ENCODE measurements around the gene SYNE2.

SYNE2 gene

GRCh38 chr14:63911404-63911803 is 58.6 kb downstream of the SYNE2 start:
- no peak for DNase-seq (ENCODE audit: low spot score)

GRCh38 chr14:63912286-63912685 is 59.5 kb downstream of the SYNE2 start:
- no peak for DNase-seq (ENCODE audit: low spot score)

- DNase-seq (ENCODE audit: low spot score) = no peak
Measured at GRCh38 chr14:63918411-63918810, 65.6 kb downstream of the SYNE2 start.

GRCh38 chr14:63922696-63923421 is 70.1 kb downstream of the SYNE2 start:
- no peak for DNase-seq (ENCODE audit: low spot score)

- DNase-seq (ENCODE audit: low spot score) = no peak
Measured at GRCh38 chr14:63923422-63923752, 70.6 kb downstream of the SYNE2 start.

GRCh38 chr14:63924375-63924774 is 71.6 kb downstream of the SYNE2 start:
- no peak for DNase-seq (ENCODE audit: low spot score)

- DNase-seq (ENCODE audit: low spot score) = no peak
Measured at GRCh38 chr14:63926641-63927040, 73.8 kb downstream of the SYNE2 start.

GRCh38 chr14:63928744-63929174 is 76.0 kb downstream of the SYNE2 start:
- no peak for DNase-seq (ENCODE audit: low spot score)

GRCh38 chr14:63933110-63933509 is 80.3 kb downstream of the SYNE2 start:
- peak; percentile 14 for DNase-seq (ENCODE audit: low spot score)

- DNase-seq (ENCODE audit: low spot score) = no peak
Measured at GRCh38 chr14:63933711-63934110, 80.9 kb downstream of the SYNE2 start.

- peak; percentile 45 for DNase-seq (ENCODE audit: low spot score)
Measured at GRCh38 chr14:63938198-63939005, 85.6 kb downstream of the SYNE2 start.

- DNase-seq (ENCODE audit: low spot score) = no peak
Measured at GRCh38 chr14:63939006-63939270, 86.1 kb downstream of the SYNE2 start.

- DNase-seq (ENCODE audit: low spot score) = peak; percentile 38
Measured at GRCh38 chr14:63940387-63940786, 87.6 kb downstream of the SYNE2 start.

- DNase-seq (ENCODE audit: low spot score) = peak; percentile 24
Measured at GRCh38 chr14:63941023-63941422, 88.2 kb downstream of the SYNE2 start.

GRCh38 chr14:63949696-63950095 is 96.9 kb downstream of the SYNE2 start:
- DNase-seq (ENCODE audit: low spot score) = no peak

- no peak for DNase-seq (ENCODE audit: low spot score)
Measured at GRCh38 chr14:63951021-63951420, 98.2 kb downstream of the SYNE2 start.

- DNase-seq (ENCODE audit: low spot score) = no peak
Measured at GRCh38 chr14:63951429-63951828, 98.6 kb downstream of the SYNE2 start.

- no peak for DNase-seq (ENCODE audit: low spot score)
Measured at GRCh38 chr14:63952053-63952932, 99.5 kb downstream of the SYNE2 start.

GRCh38 chr14:63952933-63953437 is 100.2 kb downstream of the SYNE2 start:
- DNase-seq (ENCODE audit: low spot score) = no peak

GRCh38 chr14:63956326-63956725 is 103.5 kb downstream of the SYNE2 start:
- DNase-seq (ENCODE audit: low spot score) = no peak

GRCh38 chr14:63960926-63961567 is 108.2 kb downstream of the SYNE2 start:
- DNase-seq (ENCODE audit: low spot score) = no peak

GRCh38 chr14:63962906-63963305 is 110.1 kb downstream of the SYNE2 start:
- no peak for DNase-seq (ENCODE audit: low spot score)
